CD1c-positive myeloid dendritic cell (primary cell): ENCODE data around the gene ELANE.
"Not testable (repeated sequence)": the region's sequence is repeated elsewhere in the genome, so short reads cannot be mapped to it uniquely, and the experiment has no call there.

ENCODE experiments used
- DNase-seq: peaks from one replicate; pipeline ENCODE4 v3.0.0-alpha.2; 2016; ENCODE audit errors: extremely low spot score

ELANE gene

GRCh38 chr19:879711-880438, 27.8 kb downstream of the ELANE start:
- no peak for DNase-seq

- DNase-seq: no peak
Observed at GRCh38 chr19:881385-882071, 29.4 kb downstream of the ELANE start.

- no peak for DNase-seq
Observed at GRCh38 chr19:882871-883497, 30.9 kb downstream of the ELANE start.

GRCh38 chr19:883661-884211, 31.6 kb downstream of the ELANE start:
- no peak for DNase-seq

GRCh38 chr19:884420-885211, 32.5 kb downstream of the ELANE start:
- DNase-seq: no peak

GRCh38 chr19:885536-886224, 33.6 kb downstream of the ELANE start:
- no peak for DNase-seq

- DNase-seq: no peak
Observed at GRCh38 chr19:887072-887471, 35.0 kb downstream of the ELANE start.

- no peak for DNase-seq
Observed at GRCh38 chr19:887599-887998, 35.5 kb downstream of the ELANE start.

GRCh38 chr19:888581-889385, 36.7 kb downstream of the ELANE start:
- DNase-seq: no peak

- no peak for DNase-seq
Observed at GRCh38 chr19:889662-890295, 37.7 kb downstream of the ELANE start.

- no peak for DNase-seq
Observed at GRCh38 chr19:890831-891230, 38.7 kb downstream of the ELANE start.

- not testable (repeated sequence) for DNase-seq
Observed at GRCh38 chr19:891421-892200, 39.5 kb downstream of the ELANE start.

GRCh38 chr19:892243-892893, 40.3 kb downstream of the ELANE start:
- DNase-seq: no peak

- DNase-seq: peak; percentile 97
Observed at GRCh38 chr19:892894-893689, 41.0 kb downstream of the ELANE start, which contains the start of the genes MED16 and RNU6-9. Gene MED16 (minus strand): TSS chr19:893187. CDS start chr19:891131, 2,056 bp downstream. Gene RNU6-9 (plus strand): TSS chr19:893484.

- no peak for DNase-seq
Observed at GRCh38 chr19:896434-896833, 44.3 kb downstream of the ELANE start.

- DNase-seq: no peak
Observed at GRCh38 chr19:896999-897398, 44.9 kb downstream of the ELANE start.

GRCh38 chr19:897442-898039, 45.4 kb downstream of the ELANE start:
- no peak for DNase-seq
